GM10266 (cell line): Measurements from ENCODE around the gene UCP3.

Experiments
- DNase-seq: peaks from one replicate; pipeline ENCODE4 v3.0.0; 2012; ENCODE audit errors: extremely low spot score
- TF ChIP-seq, protein P1 (sequence below): IDR thresholded peaks from 2 replicates; pipeline ENCODE4 v1.5.1; 2012; ENCODE audit warnings: mild to moderate bottlenecking, low read depth; ENCODE audit not compliant: control insufficient read depth, insufficient read depth; ENCODE audit errors: missing control alignments

Gene UCP3

DNA sequence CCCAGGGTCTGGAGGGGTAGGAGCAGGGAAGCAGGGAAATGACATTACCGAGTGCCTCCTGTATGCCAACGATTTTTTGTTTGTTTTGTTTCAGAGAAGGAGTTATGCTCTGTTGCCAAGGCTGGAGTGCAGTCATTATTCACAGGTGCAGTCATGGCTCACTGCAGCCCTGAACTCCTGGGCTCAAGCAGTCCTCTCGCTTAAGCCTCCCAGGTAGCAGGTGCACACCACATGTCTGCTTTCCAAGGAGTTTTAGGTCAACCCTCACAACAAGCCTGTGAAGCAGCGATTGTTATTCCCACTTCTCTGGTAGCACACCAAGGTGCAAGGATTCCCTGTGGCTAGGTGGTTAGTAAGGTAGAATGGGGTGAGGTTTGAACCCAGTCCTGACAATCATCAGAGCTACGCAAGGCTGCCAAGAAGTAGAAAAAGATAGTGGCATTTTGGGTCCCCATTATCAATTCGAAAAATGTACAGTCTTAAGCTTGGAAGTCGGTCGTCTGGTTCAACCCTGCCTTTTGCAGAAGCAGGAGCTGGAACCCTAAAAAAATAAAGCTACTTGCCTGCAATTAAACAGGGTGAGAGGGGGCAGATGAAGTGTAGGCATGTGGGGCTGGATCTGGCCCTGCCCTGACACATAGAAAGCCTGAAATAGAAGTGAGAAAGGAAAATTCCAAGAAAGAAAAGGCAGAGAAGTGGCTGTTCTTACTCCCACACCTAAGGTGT lies 9.1 kb downstream of the UCP3 start:
- TF ChIP-seq, protein P1, sequence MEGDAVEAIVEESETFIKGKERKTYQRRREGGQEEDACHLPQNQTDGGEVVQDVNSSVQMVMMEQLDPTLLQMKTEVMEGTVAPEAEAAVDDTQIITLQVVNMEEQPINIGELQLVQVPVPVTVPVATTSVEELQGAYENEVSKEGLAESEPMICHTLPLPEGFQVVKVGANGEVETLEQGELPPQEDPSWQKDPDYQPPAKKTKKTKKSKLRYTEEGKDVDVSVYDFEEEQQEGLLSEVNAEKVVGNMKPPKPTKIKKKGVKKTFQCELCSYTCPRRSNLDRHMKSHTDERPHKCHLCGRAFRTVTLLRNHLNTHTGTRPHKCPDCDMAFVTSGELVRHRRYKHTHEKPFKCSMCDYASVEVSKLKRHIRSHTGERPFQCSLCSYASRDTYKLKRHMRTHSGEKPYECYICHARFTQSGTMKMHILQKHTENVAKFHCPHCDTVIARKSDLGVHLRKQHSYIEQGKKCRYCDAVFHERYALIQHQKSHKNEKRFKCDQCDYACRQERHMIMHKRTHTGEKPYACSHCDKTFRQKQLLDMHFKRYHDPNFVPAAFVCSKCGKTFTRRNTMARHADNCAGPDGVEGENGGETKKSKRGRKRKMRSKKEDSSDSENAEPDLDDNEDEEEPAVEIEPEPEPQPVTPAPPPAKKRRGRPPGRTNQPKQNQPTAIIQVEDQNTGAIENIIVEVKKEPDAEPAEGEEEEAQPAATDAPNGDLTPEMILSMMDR: no peak
- no peak for DNase-seq

DNA sequence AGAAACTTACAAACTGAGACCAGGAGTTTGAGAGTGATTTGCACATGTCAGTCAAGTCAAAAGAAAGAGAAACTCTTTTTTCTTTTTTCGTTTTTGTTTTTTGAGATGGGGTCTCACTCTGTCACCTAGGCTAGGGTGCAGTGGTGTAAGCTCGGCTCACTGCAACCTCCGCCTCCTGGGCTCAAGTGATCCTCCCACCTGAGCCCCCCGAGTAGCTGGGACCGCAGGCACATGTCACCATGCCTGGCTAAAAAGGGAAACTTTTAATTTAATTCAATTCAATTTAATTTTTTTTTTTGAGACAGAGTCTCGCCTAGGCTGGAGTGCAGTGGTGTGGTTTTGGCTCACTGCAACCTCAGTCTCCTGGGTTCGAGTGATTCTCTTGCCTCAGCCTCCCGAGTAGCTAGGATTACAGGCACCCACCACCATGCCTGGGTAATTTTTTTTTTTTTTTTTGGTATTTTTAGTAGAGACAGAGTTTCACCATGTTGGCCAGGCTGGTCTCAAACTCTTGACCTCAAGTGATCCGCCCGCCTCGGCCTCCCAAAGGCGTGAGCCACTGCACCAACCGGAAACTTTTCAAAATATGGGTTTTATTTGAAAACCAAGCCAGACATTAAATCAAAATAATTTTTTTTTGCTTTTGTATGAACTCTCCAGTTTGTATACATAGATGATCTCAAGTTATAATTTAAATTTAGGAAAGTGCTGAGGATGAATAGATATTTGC lies 9.9 kb downstream of the UCP3 start:
- TF ChIP-seq, protein P1: no peak

DNA sequence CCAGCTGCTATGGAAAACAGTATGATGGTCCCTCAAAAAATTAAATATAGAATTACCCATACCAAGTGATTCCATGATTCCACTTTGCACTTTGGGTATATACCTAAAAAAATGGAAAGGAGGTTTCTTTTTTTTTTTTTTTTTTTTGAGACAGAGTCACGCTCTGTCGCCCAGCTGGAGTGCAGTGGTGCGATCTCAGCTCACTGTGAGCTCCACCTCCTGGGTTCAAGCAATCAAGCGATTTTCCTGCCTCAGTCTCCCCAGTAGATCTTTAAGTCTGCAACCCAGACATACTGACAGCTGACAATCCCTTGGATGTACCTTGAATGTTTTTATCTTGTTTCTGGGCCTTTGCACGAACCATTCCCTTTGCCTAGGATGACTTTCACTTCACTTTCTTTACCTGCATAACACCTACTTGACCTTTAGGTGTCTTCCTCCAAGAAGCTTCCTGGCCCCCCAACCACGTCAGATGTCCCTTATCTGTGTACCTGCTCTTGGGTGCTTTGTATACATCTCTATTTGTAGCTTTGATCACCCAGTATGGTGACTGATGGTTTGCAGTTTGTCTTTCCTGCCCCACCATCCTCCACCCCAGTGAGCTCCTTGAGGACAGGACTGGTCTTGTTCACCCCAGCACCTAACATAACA lies 11.6 kb downstream of the UCP3 start:
- TF ChIP-seq, protein P1: no peak
- no peak for DNase-seq

More for the DNA sequence above, 9.9 kb downstream of the UCP3 start:
- no peak for DNase-seq

DNA sequence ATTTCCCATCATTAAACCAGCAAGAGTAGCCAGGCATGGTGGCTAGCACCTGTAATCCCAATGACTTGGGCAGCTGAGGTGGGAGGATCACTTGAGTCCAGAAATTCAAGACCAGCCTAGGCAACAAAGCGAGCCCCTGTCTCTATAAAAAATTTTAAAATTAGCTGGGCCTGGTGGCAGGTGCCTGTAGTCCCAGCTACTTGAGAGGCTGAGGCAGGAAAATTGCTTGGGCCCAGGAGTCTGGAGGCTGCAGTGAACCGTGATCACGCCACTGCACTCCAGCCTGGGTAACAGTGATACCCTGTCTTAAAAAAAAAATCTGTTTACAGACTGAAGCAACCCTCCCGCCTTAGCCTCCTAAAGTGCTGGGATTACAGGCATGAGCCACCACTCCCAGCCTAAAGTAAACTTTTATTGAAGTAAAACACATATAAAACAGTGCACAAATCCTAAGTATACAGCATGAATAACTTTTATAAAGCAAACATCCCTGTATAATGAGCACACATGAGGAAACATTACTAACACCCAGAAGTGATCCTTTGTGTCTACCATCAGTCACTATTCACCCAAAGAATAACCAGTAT lies 12.6 kb downstream of the UCP3 start:
- DNase-seq: no peak
- TF ChIP-seq, protein P1: no peak

DNA sequence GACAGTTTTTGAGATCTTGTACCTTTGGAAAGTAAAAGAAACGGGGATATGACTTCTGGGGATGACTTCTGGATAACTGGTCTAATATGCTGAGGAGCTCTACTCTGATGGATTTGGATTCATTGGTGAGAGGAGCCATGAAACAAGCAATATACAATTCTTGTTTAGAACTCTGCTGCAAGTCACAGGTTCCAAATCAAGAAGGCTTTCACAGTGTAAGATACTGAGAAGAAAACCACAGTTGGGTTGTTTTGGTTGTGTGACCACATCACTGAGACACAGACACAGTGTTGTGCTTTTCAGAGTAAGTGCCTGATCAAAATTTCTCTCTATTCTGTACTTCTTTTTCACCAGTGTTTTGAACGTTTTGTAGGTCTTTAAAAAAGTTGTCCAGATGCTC lies 13.2 kb downstream of the UCP3 start:
- TF ChIP-seq, protein P1: no peak
- no peak for DNase-seq

DNA sequence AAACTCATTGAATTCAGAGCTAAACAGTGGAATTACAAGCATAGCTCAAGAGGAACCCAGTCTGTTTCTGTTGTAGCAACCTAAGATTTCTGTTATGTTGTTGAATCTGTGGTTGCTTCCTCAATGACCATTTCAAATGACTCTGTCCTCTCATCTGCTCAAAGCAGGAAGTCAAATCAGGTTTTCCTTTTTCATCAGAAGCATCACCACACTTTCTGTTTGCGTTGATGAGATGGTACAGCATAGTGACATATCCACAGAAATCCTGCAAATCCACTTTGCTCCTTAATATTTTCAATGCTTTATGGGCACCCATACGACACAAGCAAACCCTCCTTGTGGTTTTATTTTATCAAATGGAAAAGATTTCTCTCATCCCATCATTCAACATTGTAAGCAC lies 13.6 kb downstream of the UCP3 start:
- peak; percentile 42 for DNase-seq
- TF ChIP-seq, protein P1: no peak
